Testis (tissue), 2 donors: Measurements from ENCODE around the gene GDI1.

Experiments used
- POLR2A ChIP-seq: fragments of 450-650 bp; IDR thresholded peaks from one replicate; pipeline ENCODE4 v1.6.1; 2017; ENCODE audit warnings: antibody characterized with exemption, mild to moderate bottlenecking, moderate library complexity
- TF ChIP-seq, protein P1 (sequence below), 3 experiments: fragments of 450-650 bp in 2 of 3; fragments of 200-600 bp in 1 of 3; sonication (generic) in 1 of 3; IDR thresholded peaks; one replicate each; pipeline ENCODE4 v1.5.1; 2016 to 2019; ENCODE audit warnings: antibody characterized with exemption in 3 of 3, mild to moderate bottlenecking in 2 of 3, moderate library complexity in 1 of 3

DNA sequence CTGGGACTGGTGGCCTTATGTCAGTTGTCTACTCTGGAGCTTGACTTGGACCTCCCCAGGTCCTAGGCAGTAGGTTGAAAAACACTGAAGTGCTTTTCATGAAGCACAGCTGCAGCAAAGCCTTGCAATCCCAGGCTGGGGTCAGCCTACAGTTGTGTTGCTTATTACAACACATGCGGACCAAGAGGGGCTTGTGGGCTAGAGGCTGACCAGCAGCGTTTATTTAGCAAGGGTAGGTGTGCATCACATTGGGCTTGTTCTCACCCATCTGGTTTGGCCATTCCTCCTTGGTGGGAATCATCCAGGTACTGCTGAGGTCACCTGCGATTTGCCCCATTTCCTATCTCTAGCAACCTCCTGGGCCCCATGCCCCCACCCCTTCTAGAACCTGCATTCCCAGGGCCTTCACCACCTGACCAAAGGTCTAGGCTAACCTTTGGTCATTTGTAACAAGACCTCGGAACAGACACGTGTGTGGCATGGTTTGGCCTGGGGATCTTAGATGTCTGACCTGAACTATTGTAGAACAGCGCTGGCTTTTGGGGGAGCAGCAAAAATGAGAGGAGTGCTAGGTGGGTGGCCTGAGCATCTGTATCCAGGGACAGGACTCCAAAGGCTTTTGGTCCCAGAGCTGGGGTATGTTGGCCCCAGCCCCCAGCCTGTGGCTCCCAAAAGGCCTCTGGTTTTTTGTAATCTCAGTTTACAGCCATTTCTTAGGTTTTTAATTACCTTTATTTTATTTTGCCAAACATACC lies 35.7 kb upstream of the GDI1 start:
- TF ChIP-seq, protein P1, sequence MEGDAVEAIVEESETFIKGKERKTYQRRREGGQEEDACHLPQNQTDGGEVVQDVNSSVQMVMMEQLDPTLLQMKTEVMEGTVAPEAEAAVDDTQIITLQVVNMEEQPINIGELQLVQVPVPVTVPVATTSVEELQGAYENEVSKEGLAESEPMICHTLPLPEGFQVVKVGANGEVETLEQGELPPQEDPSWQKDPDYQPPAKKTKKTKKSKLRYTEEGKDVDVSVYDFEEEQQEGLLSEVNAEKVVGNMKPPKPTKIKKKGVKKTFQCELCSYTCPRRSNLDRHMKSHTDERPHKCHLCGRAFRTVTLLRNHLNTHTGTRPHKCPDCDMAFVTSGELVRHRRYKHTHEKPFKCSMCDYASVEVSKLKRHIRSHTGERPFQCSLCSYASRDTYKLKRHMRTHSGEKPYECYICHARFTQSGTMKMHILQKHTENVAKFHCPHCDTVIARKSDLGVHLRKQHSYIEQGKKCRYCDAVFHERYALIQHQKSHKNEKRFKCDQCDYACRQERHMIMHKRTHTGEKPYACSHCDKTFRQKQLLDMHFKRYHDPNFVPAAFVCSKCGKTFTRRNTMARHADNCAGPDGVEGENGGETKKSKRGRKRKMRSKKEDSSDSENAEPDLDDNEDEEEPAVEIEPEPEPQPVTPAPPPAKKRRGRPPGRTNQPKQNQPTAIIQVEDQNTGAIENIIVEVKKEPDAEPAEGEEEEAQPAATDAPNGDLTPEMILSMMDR (IDR thresholded peaks at IDR 0.05), result no peak
- no peak for TF ChIP-seq POLR2A
